ENCODE data around the gene GFOD1.
"Not testable (repeated sequence)": the region's sequence is repeated elsewhere in the genome, so short reads cannot be mapped to it uniquely, and the experiment has no call there.

GFOD1 gene

GRCh38 chr6:13511913-13512717 is 24.7 kb upstream of the GFOD1 start:
- no peak for DNase-seq

DNA sequence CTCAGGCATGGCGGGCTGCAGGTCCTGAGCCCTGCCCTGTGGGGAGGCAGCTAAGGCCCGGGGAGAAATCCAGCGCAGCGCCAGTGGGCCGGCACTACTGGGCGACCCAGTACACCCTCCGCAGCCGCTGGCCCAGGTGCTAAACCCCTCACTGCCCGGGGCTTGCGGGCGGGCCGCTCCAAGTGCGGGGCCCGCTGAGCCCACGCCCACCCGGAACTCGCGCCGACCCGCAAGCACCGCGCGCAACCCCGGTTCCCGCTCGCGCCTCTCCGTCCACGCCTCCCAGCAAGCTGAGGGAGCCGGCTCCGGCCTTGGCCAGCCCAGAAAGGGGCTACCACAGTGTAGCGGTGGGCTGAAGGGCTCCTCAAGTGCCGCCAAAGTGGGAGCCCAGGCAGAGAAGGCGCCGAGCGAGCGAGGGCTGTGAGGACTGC is 23.8 kb upstream of the GFOD1 start:
- not testable (repeated sequence) for DNase-seq

- not testable (repeated sequence) for DNase-seq
These were observed 23.0 kb upstream of the GFOD1 start for GRCh38 chr6:13510433-13510832.

DNA sequence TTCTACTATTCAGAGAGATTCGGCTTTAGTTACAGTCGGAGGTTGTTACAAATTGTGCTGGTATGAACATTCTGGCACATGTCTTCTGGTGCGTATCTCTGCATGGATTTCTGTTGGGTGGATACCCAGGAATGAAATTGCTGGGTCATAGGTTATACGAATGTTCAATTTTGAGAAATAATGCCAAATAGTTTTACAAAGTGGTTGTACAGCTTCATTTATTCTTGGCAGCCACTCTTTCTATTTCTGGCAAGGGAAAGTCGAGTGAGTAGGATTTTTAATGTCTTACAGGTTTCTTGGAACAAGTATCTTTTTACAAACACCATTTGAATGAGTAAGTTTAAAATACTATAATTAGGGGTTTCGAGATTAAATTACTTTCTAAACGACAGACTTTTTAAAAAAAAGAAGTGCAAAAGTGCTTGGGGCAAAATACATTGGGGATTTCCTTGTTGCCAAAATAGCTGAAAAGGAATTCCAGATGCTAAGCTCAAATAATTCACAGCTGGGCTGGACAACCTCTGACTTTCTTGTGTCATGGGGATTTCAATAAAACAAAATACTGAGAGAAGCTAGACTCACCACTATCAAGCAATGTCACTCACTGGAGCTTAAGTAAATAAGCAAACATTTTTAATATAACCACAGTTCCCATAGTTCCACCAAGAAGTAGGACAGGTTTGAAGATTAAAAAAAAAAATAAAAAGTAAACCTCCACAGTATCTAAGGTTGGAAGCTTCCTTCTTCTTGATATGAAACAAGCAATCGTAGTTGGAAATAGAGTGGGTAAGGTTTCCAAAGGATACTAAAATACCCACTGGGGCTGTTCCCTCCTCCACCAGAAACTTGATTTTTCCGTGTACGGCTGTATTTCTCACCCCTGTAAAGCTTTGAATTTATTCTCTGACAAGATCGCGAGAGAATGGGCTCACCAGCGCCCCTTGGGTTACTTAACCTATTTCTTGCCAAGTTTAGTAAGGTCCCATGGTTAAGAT is 21.6 kb upstream of the GFOD1 start:
- no peak for DNase-seq

DNA sequence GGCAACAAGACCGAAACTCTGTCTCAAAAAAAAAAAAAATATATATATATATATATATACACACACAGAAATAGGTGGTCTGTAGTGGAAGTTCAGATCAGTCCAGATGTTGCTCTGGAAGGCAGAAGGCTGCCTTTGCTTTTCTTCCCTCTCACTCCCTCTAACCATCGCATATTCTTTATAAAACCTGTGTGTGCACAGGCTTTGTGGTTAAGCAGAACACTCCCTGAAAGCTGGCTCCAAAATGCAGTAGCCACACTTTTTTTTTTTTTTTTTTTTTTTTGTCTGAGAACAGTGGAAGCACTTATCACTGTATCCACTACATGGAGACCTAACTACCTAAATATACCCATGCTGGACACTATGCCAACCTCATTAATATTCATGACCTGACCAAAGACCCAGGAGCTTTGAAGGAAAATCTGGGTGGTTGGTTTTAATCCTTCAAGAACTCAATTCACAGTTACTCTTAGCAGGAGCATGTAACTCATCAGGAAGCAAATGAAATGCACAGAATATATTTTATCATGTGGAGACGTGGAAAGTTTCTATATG is 20.0 kb upstream of the GFOD1 start:
- no peak for DNase-seq

- no peak for DNase-seq
These were observed 17.9 kb upstream of the GFOD1 start for GRCh38 chr6:13505345-13505734.

DNA sequence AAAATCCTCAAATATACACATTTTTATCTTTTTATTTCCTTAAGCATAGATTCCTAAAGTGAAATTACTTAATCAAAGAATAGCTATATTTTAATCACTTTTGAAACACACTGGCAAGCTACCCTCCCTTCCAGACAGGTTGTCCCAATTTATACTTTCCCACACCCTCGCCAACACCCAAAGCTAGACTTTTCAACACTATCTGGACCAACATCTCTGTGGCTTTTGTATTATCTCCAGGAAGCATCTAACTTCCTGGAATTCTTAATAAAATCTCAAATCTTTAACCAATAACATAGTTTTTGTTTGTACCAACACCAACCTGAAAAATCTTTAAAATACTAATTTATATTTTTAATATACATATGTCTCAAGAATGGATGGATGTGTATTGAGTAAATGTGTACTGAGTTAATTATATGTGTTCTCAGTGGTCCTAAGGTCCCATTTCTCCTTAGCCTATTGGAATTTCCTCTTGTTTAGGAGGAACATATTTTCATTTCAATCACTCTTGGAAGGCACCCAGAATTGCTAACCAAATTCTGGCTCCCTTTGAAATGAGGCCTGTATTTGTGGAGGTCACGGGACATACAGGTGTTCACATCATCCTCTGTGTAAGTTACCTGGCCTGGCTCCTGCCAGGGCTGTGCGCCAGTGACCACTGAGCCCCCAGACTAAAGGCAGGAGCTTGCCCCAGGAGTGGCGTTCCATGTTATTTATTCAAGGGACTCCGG is 17.4 kb upstream of the GFOD1 start:
- no peak for DNase-seq

DNA sequence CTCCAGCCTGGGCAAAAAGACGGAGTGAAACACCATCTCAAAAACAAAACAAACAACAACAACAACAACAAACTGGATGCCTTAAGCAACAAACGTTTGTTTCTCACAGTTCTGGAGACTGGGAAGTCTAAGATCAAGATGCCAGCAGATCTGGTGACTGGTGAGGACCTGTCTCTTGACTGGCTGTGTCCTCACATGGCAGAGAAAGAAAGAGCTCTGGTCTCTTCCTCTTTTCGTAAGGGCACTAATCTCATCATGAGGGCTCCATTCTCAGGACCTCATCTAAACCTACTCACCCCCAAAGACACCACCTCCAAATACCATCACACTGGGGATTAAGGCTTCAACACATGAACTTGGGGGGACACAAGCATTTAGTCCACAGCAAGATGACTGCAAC is 13.5 kb upstream of the GFOD1 start:
- DNase-seq, result no peak

DNA sequence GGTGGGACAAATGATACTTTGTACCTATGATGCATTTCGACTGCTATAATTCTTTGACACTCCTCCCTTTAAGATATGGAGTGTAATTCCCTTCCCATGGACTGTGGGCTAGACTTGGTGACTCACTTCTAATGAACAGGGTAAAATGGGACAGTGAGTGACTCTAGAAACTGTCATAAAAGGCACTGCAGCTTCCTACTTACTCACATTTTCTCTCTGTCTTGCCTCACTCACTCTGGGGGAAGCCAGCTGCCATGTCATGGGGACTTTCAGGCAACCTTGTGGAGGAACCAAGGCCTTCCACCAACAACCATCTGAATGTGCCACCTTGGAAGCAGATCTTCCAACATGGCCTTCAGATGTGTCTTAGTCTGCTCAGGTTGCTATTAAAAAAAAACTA is 12.9 kb upstream of the GFOD1 start:
- no peak for DNase-seq

DNA sequence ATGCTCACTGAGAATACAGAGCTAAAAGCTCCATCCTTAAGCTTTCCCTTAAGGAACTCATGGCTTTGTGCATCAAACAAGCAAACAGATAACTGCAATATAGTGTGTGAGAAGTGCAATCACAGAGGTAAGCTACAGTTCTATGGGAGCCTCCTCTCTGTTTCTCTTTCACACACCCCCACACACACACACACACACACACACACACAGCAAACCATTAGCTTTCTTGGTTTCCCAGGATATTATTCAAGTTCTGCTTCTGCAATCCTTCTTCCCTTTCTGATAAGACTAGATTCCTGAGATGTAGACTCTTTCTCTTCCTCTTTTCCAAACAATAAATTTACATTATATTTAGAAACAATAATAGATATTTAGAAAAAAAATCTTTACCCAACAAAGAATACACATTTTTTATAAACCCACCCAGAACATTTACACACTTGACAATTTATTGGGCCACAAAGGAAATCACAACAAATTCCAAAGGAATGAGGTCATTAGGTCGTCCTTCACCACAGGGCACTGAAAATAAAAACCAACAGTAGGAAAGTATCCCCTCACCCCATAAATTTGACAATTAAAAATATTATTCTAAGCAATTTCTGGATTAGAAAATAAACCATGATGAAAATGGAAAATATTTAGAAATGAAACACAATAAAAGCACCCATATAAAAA is 9.3 kb upstream of the GFOD1 start:
- no peak for DNase-seq

GRCh38 chr6:13495818-13496217 is 8.4 kb upstream of the GFOD1 start:
- no peak for DNase-seq

DNA sequence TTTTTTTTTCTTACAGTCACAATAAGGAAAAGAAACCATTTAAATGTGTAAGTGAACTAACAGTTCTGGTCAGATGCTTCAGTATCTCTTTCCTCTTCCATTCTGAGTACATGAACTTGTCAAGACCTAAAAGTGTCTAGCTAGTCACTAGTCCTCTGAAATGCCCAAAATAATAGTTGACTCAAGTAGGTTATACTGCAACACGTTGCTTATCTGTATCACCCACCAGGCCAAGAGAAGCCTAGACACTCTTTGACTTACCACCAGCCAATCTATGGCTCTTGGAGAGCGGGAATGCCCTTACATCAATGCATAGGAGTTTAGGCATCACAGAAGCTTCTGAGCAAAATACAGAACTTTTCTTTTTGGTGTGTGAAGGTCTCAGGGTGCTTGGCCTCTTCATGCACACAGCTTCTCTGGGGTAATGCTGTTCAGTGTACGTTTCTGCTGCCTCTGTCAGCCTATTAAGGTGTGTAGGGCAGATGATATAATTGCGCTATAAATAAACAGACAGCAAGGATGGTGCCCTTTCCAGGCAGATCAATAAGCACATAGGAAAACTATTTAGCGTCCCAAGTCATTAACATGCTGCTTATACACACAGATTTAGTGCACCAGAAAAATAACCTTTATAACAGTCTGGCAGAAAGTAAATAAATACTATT is 7.8 kb upstream of the GFOD1 start:
- DNase-seq, result no peak

DNA sequence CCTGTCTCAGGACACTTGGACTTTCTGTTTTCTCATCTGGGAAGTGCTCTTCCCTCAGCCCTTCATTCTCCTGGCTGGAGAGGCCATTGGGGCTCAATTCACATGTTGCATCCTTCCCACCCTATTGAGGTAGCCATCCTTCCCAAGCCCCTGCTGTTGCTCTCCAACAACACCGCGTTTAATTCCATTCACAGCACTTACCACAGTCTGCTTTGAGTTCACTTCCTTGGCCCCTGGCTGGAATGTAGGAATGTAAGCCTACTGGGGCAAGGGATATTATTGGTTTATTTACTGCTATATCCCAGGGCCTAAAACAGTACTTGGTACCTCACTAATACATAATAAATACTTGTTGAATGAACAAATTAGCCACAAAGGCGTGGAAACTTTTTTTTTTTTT is 6.7 kb upstream of the GFOD1 start:
- no peak for DNase-seq

- DNase-seq, result no peak
These were observed 5.7 kb upstream of the GFOD1 start for GRCh38 chr6:13493147-13493546.

- DNase-seq, result no peak
These were observed 5.0 kb upstream of the GFOD1 start for GRCh38 chr6:13492357-13492756.

DNA sequence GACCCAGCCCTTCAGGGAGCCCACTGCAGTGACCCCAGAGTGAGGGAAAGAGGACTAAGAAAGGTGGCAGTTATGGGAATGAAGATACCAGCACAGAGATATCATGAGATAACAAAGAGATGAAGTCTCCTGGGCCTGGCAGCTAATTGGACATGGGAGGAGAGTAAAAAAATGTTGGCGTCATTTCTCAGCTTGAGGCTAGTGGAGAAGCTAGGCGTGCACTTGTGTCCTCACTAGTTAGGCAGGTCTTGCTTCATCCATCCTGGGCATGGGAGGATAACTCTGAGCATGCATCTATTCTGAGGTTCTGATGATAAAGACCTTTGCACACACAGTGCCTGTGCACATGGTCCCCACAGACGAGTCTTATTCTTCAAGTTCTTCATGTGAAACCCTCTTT is 4.1 kb upstream of the GFOD1 start:
- no peak for DNase-seq

DNA sequence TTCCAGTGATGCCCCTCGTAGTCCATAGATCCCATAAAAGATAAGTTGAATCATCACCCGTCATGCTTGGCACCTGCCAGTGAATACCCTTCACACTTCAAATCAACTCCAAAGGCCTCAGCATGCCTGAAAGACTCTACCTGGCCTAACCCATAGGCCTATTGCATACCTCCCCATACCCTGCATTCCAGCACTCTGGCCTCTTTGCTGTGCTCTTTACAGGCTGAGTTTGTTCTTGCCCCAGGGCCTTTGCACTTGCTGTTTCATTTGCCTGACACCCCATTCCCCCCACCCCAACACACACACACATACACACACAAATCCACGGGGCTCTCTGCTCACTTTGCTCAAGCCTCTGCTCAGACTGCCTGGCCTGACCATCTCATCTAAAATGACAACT is 3.0 kb upstream of the GFOD1 start:
- no peak for DNase-seq

DNA sequence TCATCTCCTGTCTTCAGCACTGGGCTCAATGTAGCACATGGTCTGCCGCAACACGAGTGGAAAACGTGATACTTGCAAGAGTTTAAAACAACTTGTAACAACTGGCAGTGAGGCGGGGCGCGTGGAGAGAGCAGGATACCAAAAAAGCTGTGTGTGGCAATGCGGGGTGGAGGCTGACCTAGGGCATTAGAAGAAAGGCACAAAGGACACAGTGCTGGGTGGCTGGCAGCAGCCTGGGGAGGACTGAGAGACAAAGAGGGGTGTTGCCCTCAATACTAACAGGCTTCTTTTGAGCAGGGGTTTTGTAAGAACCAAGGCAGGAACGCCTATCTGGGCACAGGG is 1.5 kb upstream of the GFOD1 start:
- no peak for DNase-seq

DNA sequence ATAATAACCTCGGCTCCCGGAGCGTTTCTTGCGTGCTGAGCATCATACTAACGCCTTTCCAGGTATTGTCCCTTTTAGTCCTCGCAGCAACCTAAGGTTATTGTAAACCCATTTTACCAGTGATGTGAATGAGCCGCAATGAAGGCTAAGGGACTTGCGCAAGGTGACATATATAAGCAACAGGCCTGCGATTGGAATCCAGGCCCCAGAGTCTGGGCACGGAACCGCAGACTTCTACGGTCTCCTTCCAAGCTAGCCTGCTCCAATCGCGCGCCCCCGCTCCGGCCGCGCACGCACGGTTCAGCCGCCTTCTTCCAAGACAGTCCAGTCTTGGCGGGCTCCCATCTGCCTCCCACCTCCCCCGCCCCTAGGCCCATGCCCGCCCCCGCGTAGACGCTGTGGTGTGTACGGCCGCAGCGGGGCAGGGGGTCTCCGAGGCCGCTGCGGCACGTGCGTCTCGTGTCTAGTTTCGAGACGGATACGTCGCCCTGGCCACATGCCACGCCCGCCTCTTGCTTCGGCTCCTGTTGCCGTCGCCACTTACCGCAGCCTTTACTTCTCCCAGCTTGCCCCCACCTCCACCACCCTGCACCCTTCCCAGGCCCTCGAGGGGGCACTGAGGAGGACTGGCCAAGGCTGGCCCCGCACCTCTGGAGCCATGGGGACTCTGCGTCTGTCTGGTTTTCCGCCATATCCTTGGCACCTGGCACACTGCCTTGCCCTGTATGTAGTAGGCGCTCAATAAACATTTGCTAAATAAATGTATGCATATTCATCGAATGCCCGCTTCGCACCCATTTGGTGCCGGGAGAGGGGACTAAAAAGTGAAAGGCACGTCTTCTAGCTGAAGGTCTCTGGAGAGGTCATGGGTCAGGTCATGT is 855 bp upstream of the GFOD1 start:
- no peak for DNase-seq

DNA sequence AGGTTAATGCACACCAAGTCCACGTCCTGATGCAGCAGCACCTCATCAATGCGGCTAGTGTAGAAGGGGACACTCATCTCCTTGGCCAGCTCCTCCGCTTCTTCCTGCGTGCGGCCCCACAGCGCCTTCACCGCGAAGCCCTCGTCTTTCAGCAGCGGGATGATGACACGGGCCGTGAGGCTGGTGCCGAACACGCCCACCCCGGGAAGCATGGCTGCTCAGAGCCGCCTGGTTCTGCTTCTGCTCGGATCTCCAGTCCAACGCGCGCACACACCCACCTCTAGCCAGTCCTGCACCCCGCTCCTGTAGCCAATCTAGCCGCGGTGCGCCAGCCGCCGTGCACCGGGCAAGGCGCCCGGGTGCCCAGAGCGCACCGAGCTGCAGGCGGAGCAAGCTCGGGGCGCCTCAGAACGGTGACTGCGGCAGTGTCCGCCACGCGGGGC is 700 bp downstream of the GFOD1 start:
- no peak for DNase-seq

Data from NCI-H1436 treated with DMSO at 0.1 percent for 48 hours (cell line).